Measurements from ENCODE around the gene LRRC46. TPM values are rescaled to one million over a fixed set of nuclear protein-coding genes. Genes with fewer than 3 reads are reported as not detected.

LRRC46 gene
- total and polyA plus RNA-seq, 2 of the 13 experiments (the other 11 are each of a cell fraction or from before 2014, with no cell fraction given): 0.09 TPM

DNA sequence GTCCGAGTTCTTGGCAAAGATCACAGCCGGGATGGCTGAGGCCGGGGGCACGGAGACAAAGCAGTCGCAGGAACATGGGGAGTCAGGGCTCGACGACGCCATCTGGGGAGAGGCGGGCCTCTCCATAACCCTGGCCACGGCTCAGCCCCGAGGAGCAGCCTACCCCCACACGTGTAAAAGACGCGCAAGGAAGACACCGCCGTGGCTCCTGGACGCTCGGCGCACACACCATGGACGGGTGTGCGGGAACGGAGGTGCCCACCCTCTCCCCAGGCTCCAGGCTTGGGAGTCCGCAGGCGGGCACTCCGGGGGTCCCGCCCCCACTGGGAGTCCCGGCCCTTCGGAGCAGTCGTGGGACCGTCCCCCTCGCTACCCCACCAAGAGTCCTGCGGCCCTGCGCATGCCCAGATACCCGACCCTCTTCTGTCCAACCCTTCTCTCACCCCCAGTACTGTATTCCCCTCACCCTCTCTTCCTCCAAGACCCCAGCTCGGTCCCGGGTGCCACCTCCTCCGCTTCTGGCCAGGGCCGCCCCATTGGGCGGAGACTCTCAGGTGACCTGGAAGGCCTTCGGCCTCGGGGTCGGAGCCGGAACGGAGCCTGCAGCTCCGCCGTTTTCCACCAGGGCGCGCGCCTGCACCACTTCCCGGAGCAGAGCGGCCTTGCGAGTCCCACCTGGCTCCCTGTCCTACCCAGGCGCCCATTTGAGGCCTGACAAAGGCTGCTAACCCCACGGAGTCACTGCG, 9.4 kb downstream of the LRRC46 start, which contains the start of gene SCRN2 (continued):
- TF ChIP-seq FOXO1 (CRISPR knock-in tag; IDR thresholded peaks at IDR 0.05) (peak; percentile 11; the same call in 1 of the 2 replicates), ZNF263 (CRISPR knock-in tag; IDR thresholded peaks at IDR 0.05) (no peak), GZF1 (CRISPR knock-in tag; IDR thresholded peaks at IDR 0.05) (peak; percentile 59), ZFAT (CRISPR knock-in tag; conservative IDR thresholded peaks at IDR 0.05) (no peak), ZBTB21 (CRISPR knock-in tag; IDR thresholded peaks at IDR 0.05) (no peak), DPF2 (CRISPR knock-in tag; IDR thresholded peaks at IDR 0.05; ENCODE audit: borderline replicate concordance, low read depth) (no peak), NCOR1 (IDR thresholded peaks at IDR 0.05; ENCODE audit: borderline replicate concordance, low read length) (no peak), SP140L (CRISPR knock-in tag; IDR thresholded peaks at IDR 0.05; ENCODE audit: borderline replicate concordance) (0 out of 2 replicates have a peak, but pooled peaks have one; percentile 17), KAT7 (CRISPR knock-in tag; IDR thresholded peaks at IDR 0.05; ENCODE audit: borderline replicate concordance) (peak; percentile 83), PHF8 (CRISPR knock-in tag; IDR thresholded peaks at IDR 0.05) (peak; percentile 82), ZNF367 (CRISPR knock-in tag; IDR thresholded peaks at IDR 0.05; ENCODE audit: borderline replicate concordance) (no peak), SMYD3 (CRISPR knock-in tag; IDR thresholded peaks at IDR 0.05) (0 out of 2 replicates have a peak, but pooled peaks have one; percentile 73), ZNF782 (CRISPR knock-in tag; IDR thresholded peaks at IDR 0.05; ENCODE audit: borderline replicate concordance) (peak; percentile 70; the same call in 1 of the 2 replicates), ZFX (CRISPR knock-in tag; IDR thresholded peaks at IDR 0.05; ENCODE audit: low read depth) (peak; percentile 97)
- TF ChIP-seq, protein P1, sequence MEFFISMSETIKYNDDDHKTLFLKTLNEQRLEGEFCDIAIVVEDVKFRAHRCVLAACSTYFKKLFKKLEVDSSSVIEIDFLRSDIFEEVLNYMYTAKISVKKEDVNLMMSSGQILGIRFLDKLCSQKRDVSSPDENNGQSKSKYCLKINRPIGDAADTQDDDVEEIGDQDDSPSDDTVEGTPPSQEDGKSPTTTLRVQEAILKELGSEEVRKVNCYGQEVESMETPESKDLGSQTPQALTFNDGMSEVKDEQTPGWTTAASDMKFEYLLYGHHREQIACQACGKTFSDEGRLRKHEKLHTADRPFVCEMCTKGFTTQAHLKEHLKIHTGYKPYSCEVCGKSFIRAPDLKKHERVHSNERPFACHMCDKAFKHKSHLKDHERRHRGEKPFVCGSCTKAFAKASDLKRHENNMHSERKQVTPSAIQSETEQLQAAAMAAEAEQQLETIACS (CRISPR knock-in tag; IDR thresholded peaks at IDR 0.05): no peak
- TF ChIP-seq, protein P2, sequence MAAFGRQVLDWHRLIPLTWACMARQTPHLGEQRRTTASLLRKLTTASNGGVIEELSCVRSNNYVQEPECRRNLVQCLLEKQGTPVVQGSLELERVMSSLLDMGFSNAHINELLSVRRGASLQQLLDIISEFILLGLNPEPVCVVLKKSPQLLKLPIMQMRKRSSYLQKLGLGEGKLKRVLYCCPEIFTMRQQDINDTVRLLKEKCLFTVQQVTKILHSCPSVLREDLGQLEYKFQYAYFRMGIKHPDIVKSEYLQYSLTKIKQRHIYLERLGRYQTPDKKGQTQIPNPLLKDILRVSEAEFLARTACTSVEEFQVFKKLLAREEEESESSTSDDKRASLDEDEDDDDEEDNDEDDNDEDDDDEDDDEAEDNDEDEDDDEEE (CRISPR knock-in tag; IDR thresholded peaks at IDR 0.05): peak; percentile 0; the same call in 1 of the 2 replicates
- TF ChIP-seq, protein P3, sequence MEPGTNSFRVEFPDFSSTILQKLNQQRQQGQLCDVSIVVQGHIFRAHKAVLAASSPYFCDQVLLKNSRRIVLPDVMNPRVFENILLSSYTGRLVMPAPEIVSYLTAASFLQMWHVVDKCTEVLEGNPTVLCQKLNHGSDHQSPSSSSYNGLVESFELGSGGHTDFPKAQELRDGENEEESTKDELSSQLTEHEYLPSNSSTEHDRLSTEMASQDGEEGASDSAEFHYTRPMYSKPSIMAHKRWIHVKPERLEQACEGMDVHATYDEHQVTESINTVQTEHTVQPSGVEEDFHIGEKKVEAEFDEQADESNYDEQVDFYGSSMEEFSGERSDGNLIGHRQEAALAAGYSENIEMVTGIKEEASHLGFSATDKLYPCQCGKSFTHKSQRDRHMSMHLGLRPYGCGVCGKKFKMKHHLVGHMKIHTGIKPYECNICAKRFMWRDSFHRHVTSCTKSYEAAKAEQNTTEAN (CRISPR knock-in tag; conservative IDR thresholded peaks at IDR 0.05): peak; percentile 82
- TF ChIP-seq, protein P4, sequence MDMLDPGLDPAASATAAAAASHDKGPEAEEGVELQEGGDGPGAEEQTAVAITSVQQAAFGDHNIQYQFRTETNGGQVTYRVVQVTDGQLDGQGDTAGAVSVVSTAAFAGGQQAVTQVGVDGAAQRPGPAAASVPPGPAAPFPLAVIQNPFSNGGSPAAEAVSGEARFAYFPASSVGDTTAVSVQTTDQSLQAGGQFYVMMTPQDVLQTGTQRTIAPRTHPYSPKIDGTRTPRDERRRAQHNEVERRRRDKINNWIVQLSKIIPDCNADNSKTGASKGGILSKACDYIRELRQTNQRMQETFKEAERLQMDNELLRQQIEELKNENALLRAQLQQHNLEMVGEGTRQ (IDR thresholded peaks at IDR 0.05; ENCODE audit: low read depth, low read length): peak; percentile 55
- TF ChIP-seq, protein P4 (CRISPR knock-in tag; IDR thresholded peaks at IDR 0.05; ENCODE audit: borderline replicate concordance): no peak; the same call in none of the 2 replicates

Measured in HepG2 (cell line).